Measurements from ENCODE around the gene LRCOL1. TPM values are rescaled to one million over a fixed set of nuclear protein-coding genes. Genes with fewer than 3 reads are reported as not detected.

LRCOL1 gene
- total and polyA plus RNA-seq, 3 donors from 2014 or later, result 0.81 to 1.6 TPM; not detected in 1

DNA sequence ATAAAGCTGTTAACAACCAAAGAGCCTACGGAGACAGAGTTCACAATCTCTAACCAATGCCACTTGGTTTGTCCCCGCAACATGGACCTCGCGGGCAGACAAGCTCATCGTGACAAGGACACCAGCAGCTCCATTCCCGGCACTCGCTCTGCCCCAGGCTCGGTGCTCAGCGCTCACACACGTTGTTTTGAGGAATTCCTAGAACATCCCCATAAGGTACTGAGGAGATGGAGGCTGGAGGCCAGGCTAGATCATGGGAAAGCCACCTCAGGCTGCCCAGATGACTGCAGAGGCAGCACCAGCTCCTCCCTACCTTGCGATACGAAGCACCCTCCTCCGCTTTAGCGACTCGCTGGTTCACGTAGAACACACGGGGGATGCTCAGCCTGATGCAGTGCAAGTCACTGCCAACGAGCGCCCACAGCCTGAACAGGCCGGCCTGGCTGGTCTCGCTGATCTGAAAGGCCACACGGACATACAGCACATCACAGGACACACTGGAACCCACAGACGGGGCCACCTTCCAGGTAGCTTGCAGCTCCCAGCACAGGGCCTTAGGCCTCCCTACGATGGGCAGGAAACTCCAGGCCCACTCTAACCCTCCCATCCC, 38.3 kb upstream of the LRCOL1 start:
- TF ChIP-seq, protein P1, sequence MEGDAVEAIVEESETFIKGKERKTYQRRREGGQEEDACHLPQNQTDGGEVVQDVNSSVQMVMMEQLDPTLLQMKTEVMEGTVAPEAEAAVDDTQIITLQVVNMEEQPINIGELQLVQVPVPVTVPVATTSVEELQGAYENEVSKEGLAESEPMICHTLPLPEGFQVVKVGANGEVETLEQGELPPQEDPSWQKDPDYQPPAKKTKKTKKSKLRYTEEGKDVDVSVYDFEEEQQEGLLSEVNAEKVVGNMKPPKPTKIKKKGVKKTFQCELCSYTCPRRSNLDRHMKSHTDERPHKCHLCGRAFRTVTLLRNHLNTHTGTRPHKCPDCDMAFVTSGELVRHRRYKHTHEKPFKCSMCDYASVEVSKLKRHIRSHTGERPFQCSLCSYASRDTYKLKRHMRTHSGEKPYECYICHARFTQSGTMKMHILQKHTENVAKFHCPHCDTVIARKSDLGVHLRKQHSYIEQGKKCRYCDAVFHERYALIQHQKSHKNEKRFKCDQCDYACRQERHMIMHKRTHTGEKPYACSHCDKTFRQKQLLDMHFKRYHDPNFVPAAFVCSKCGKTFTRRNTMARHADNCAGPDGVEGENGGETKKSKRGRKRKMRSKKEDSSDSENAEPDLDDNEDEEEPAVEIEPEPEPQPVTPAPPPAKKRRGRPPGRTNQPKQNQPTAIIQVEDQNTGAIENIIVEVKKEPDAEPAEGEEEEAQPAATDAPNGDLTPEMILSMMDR (IDR thresholded peaks at IDR 0.05), result no peak
- TF ChIP-seq POLR2A (IDR thresholded peaks at IDR 0.05), result no peak
- intact Hi-C loops (cut with DNase I; ENCODE audit: low total_unique reads), result no loop called here
- H3K27ac ChIP-seq, result no peak overlapping the region
- H3K4me3 ChIP-seq, result no peak overlapping the region
- H3K9me3 ChIP-seq, result no peaks in the 10 kb centered on the region
- no peaks in the 10 kb centered on the region for H3K36me3 ChIP-seq (ENCODE audit: low read depth, missing control alignments)
- no peaks in the 10 kb centered on the region for H3K27me3 ChIP-seq
- 92 to 95% methylated on average over 19 to 24 of the region's 24 CpGs for WGBS, 2 donors
- H3K4me1 ChIP-seq, result no peaks in the 10 kb centered on the region
- DNase-seq, result no peak

DNA sequence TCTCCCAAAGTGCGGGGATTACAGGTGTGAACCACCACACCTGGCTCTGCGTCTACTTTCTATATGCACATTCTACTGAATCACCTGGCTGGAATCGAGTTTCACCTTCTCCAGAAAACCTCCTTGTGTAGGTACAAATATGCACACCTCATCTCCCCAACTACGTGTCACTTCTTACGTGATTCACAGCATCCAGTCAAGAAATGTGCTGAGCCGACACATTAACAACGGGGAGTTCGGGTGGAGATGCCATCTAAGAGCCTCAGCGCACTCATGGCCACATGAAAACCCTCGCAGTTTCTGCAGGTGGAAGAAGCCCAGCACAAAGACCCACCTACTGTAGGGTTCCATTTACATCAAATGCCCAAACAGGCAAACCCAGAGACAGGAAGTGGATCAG, 37.5 kb upstream of the LRCOL1 start:
- no peaks in the 10 kb centered on the region for H3K4me1 ChIP-seq
- H3K9me3 ChIP-seq, result no peaks in the 10 kb centered on the region
- WGBS, 2 donors, result 96 to 97% methylated on average over 10 of the region's 10 CpGs
- H3K36me3 ChIP-seq (ENCODE audit: low read depth, missing control alignments), result no peaks in the 10 kb centered on the region
- no peak overlapping the region for H3K4me3 ChIP-seq
- intact Hi-C loops (cut with DNase I; ENCODE audit: low total_unique reads), result no loop called here
- H3K27ac ChIP-seq, result no peak overlapping the region
- no peak for DNase-seq
- H3K27me3 ChIP-seq, result no peaks in the 10 kb centered on the region
- TF ChIP-seq POLR2A (IDR thresholded peaks at IDR 0.05), result no peak
- TF ChIP-seq, protein P1 (IDR thresholded peaks at IDR 0.05), result no peak

DNA sequence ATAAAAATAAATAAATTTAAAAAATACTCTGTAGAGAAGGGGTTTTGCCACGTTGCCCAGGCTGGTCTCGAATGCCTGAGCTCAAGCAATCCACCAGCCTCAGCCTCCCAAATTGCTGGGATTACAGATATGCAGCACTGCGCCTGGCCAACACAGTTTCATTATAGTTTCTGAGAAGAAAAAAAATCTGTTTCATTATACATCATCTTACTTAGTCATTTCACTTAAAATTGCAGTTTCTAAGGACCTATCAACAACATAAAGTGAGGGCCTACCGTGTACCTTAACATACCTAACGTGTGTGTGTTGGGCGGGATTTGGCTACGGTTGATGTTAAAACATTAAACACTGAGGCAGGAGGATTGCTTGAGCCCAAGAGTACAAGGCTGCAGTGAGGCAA, 36.5 kb upstream of the LRCOL1 start:
- Histone ChIP-seq H3K4me3 (no peak overlapping the region), H3K27me3 (no peaks in the 10 kb centered on the region), H3K27ac (no peak overlapping the region), H3K9me3 (no peaks in the 10 kb centered on the region), H3K4me1 (no peaks in the 10 kb centered on the region), H3K36me3 (ENCODE audit: low read depth, missing control alignments) (no peaks in the 10 kb centered on the region)
- intact Hi-C loops (cut with DNase I; ENCODE audit: low total_unique reads), result no loop called here
- 94 to 98% methylated on average over 7 of the region's 7 CpGs for WGBS, 2 donors
- TF ChIP-seq, protein P1 (IDR thresholded peaks at IDR 0.05), result no peak
- TF ChIP-seq POLR2A (IDR thresholded peaks at IDR 0.05), result no peak
- no peak for DNase-seq

DNA sequence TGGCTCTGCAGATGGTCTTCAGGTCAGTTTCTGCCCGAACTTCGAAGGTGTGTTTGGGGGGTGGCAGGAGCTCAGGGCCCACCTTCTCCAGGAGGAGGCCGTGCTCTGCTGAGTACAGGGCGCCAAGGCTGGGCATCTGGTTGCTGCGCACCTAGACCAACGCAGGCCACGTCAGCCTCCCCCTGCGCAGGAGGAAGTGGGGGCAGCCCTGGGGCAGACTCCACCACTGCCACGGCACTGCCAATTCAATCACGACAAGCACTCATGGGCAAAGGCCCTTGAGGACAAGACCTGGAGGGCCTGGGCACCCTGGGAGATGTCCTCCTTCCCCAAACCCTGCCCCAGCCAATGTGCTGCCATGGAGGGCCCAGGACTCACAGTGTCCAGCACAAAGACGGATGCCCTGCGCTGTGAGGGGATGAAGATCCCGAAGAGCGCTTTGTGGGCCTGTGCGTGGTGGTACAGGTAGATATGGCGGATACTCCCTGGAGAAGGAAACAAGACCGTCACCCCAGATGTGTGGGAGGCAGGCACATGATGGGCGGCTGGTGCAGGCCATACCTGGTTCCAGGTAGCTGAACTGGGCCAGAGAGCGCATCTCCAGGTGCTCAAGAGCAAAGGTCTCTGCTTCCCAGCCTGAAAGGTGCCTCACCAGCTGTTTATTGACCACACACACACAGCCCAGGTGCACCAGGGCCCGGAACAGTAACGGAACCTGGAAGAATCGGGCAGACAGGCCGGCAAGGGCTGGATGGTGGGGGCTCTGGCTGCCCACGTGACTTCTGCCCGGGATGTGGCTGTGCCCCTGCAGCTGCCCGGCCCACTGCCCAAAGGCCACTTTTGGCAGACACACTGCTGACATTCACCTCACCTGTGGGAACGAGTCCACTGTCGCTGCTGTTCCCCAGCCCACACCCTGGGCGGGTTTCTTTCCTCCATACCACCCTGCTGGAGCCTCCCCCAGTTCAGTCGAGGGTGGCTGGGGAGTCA, 32.8 kb upstream of the LRCOL1 start:
- Histone ChIP-seq H3K4me1 (no peaks in the 10 kb centered on the region), H3K27me3 (no peaks in the 10 kb centered on the region), H3K36me3 (ENCODE audit: low read depth, missing control alignments) (no peaks in the 10 kb centered on the region), H3K27ac (no peak overlapping the region), H3K9me3 (no peaks in the 10 kb centered on the region), H3K4me3 (no peak overlapping the region)
- no peak for DNase-seq
- WGBS, 2 donors, result 92 to 95% methylated on average over 11 to 30 of the region's 30 CpGs
- intact Hi-C loops (cut with DNase I; ENCODE audit: low total_unique reads), result no loop called here
- TF ChIP-seq, protein P1 (IDR thresholded peaks at IDR 0.05), result no peak
- TF ChIP-seq POLR2A (IDR thresholded peaks at IDR 0.05), result no peak
